CD4-positive, alpha-beta T cell treated with Interleukin-6 at 100 ng/mL for 8 hours (primary cell): ENCODE results near the gene RRM2.
A peak's percentile ranks its signal among the peaks of the same experiment; 100 is the strongest.
"Not testable (repeated sequence)": the region's sequence is repeated elsewhere in the genome, so short reads cannot be mapped to it uniquely, and the experiment has no call there.

Experiments
- DNase-seq: peaks from one replicate; pipeline ENCODE4 v3.0.0-alpha.2; 2020; ENCODE audit warnings: mixed read lengths, low spot score

The RRM2 gene

GRCh38 chr2:10132596-10132995 lies 10.1 kb downstream of the RRM2 start:
- no peak for DNase-seq

- DNase-seq, result no peak
Measured at GRCh38 chr2:10132996-10133647, 10.6 kb downstream of the RRM2 start.

- no peak for DNase-seq
Measured at GRCh38 chr2:10135296-10136089, 13.0 kb downstream of the RRM2 start.

GRCh38 chr2:10136101-10136934 lies 13.8 kb downstream of the RRM2 start:
- no peak for DNase-seq

GRCh38 chr2:10137053-10137843 lies 14.7 kb downstream of the RRM2 start:
- no peak for DNase-seq

GRCh38 chr2:10139536-10139935 lies 17.0 kb downstream of the RRM2 start:
- no peak for DNase-seq

GRCh38 chr2:10140841-10141610 lies 18.5 kb downstream of the RRM2 start:
- no peak for DNase-seq

- DNase-seq, result peak; percentile 39
Measured at GRCh38 chr2:10141736-10142639, 19.4 kb downstream of the RRM2 start.

- DNase-seq, result no peak
Measured at GRCh38 chr2:10142640-10142965, 20.1 kb downstream of the RRM2 start.

GRCh38 chr2:10144771-10145518 lies 22.4 kb downstream of the RRM2 start:
- no peak for DNase-seq

GRCh38 chr2:10145519-10146357 lies 23.2 kb downstream of the RRM2 start:
- no peak for DNase-seq

GRCh38 chr2:10146366-10147005 lies 23.9 kb downstream of the RRM2 start:
- no peak for DNase-seq

GRCh38 chr2:10147050-10147660 lies 24.6 kb downstream of the RRM2 start:
- not testable (repeated sequence) for DNase-seq

GRCh38 chr2:10148268-10148667 lies 25.7 kb downstream of the RRM2 start:
- DNase-seq, result no peak

GRCh38 chr2:10149635-10150034 lies 27.1 kb downstream of the RRM2 start:
- no peak for DNase-seq

GRCh38 chr2:10150436-10150835 lies 27.9 kb downstream of the RRM2 start:
- no peak for DNase-seq

- no peak for DNase-seq
Measured at GRCh38 chr2:10151462-10151861, 28.9 kb downstream of the RRM2 start.

- DNase-seq, result no peak
Measured at GRCh38 chr2:10157293-10157692, 34.8 kb downstream of the RRM2 start.
